HG02885 (cell line): ENCODE measurements around the gene RUNX2.
"Not testable (repeated sequence)": the region's sequence is repeated elsewhere in the genome, so short reads cannot be mapped to it uniquely, and the experiment has no call there.

Experiments used
- ATAC-seq: cut with Tn5 transposase; IDR thresholded peaks from one replicate; pipeline ENCODE4 v1.9.1; 2021; ENCODE audit warnings: mild to moderate bottlenecking; ENCODE audit not compliant: unreplicated experiment, poor library complexity

Gene RUNX2

DNA sequence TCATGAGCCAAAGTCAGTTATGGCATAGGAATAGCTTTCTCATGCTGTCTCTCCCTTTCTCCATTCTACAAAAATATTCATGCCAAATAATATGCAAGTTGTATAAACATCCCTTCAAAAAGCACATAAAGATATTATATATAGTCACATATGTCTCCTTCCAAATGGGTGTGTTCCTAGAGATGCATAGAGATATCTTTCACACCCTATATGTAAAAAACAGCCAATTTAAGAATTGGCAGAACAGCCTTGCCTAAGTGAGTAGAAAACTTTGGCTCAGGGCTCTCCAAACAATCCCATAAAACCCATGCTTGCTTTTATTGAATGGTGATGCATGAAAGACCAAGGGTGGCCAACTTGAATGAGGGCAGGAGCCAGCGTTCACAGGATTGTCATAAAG is 324.3 kb downstream of the RUNX2 start:
- ATAC-seq = no peak

DNA sequence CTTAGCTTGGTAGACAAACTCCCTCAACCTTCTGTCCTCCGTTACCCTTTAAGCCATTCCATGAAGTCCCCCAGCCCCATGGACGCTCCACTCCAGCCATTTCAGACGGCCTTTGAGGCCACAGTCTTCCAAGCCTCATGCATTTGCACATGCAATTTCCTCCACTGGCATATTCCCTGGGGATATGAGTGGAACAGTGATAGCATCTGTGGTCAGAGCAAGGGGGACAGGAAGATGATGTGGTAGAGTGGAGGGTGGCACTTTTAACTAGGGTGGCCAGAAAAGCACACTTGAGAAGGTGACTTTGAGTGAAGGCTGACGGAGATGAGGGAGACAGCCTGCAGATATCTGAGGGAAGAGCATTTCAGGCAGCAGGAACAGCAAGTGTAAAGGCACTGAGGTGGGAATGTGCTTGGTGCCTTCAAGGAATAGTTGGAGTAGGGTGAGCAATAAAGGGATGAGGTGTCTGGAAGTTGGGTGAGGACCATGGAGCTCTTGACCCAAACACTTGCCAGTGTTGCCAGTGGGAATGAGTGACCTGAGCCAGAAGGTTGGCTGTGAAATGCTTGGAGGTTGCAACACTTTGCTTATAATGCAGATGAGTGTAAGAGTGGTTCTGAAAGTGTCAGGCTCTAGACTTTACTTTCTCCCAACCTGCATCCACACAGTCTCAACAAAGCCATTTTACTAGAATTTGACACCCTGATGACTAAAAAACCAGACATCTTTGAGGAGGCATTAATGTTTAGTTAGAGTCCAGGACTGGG is 325.2 kb downstream of the RUNX2 start:
- no peak for ATAC-seq

DNA sequence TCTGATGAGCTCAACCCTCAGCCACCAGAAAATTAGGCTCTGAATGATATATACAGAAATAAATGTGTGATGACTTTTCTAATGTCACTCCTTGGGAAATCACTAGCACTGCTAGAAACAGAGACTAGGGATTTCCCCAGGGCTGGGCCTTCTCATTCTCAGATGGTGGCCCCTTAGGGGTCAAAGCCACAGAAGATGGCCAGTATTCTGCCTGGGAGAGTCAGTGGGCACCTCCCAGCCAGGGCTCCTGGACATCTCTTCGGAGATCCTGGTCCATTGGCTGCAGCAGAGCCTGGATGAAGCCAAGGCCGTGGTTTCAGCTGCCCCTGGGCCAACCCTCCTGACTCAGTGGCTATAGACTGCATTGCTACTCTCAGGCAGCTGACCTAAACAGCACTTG is 326.5 kb downstream of the RUNX2 start:
- ATAC-seq = no peak

DNA sequence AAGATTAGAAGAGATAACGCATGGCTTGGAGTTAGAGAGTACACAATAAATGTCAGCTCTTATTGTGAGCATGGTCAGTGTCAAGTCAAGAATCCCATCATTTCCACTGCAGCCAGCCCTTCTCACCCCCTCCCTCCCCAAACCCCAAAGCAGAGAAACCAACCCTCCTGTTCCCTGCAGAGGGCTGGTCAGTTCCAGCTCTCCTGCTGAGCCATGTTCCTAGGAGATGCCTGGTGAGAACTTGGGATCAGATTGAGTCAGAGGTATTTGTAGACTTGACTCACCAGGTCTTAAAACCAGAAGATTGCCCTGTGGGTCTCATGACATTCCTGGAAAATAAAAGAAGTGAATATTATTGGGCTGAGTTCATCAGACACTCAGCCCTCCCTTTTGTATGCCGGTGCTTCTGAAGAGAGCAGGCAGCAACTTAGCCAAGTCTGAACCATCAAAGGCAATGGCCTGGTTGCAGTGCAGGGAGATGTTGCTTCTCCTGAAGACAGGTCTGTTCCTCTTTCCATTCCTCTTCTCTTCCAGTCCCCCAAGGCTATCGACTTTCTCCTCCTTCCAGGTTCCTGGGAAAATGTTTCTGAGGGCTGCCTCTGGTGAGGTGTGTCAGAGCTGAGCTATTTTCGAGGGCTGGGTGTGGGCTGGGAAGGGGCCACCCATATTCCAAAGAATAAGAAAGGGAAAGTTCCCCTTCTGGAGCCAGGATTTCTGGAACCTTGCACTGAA is 327.8 kb downstream of the RUNX2 start:
- ATAC-seq = no peak

DNA sequence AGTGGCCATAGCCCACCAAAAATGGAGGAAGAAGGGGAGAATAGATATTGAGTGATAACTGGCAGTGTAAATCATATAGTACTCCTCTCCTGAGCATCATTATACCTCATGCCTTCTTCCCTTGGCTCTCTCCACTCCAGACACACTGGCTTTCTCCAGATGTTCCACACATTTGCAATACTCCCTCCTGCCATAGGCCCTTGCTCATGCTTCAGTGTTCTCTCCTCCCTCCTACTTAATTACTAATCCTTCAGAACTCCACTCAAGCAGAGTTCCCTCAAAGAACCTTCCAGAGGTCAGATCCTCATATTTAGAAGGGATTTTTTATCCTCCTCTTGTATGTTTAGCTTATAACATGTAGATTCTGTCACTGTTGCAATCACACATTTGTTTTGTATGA is 329.1 kb downstream of the RUNX2 start:
- ATAC-seq = no peak

DNA sequence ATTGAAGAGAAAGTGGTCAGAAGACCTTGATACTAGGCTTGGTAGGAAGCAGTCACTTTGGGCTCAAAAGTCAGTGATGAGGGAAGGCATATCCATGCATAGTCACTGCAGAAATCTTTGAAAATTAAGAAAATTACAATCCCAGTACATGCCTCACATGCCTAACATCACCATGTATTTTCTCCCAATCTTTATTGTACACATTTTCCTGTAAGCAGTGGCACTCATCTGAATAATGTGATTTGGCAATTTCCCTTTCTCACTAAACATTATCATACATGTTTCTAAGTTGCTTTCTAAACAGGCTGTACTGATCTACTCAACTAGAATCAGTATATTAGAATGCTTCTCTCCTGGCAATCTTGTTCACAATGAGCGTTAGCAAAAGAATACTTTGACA is 330.3 kb downstream of the RUNX2 start:
- ATAC-seq = no peak

DNA sequence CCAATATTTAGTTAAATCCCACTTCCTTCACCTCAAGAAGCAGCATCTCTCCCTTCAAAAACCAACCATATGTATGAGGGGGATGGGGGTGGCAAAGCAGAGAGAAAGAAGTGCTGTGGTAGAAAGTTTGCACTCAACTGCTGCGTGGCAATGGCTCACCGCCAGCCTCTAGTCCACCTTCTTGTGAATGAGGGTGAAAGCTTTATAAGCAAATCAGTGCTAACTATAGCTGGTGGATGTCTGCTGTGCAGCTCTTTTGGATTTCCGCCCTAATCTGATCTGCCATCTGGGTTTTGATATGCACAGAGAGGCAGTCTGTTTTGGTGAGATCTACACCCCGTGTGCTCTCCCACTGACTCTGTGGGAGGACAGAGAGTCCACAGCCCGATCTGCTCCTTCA is 330.8 kb downstream of the RUNX2 start:
- no peak for ATAC-seq

DNA sequence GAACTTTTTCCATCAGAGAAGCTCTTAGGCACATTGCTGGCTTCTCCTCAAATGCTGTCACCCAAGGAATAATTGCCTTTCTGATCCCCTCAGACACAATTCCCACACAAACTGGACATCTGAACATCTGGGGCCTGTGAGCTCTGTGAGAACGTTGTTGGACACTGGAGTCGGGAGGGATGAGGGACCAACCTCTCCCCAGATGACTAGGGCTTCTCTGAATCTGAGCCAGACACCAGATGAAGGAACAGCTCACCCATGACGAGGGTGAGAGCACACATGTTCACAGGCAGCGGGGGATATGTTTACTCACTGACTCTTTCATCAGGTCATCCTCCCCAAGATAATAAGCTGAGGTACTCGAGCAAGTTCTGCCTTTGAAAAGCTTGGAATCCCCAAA is 333.5 kb downstream of the RUNX2 start:
- no peak for ATAC-seq

DNA sequence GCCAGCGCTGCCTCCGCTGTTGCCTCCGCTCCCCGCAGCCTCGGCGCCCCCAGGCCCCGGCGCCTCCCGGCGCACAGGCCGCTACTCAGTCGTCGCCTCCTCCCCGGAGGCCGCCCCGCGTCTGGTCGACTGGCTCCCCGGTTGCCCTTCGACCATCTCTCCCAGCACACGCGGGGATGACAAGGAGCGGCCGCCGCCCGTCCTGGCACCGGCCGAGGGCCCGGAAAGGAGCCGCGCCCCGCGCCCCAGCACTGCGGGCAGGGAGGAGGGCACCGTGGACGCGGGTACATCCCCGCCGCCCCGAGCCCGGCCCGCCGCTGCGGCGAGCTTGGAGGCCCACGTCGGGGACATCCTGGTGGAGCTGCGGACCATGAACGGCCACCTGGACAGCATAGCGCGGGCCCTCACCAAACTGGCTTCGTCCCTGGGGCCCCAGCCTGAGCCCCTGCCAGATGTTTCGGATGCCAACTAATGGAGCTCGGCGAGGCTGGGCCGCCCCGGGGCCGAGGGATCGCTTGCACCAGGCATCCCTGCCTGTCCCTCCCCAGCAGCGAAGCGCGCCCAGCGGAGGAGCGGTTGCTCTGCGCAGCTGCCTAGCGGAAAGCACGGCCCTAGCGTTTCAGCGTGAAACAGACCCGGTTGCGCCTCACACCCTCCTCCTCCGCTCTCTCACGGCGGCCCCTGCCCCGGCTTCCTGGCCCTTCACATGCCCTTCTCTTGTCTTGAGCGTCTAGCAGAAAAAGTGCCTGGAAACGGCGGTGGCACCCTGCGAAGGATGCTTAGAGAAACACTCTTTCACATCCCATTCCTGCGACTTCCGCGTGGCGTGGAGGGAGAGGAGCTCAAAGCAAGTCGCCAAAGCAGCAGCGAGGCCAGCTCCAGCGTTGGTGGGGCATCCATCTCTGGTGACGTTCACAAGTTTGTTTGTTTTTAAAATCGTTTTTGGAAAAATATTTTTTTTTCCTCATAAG is 335.4 kb downstream of the RUNX2 start:
- ATAC-seq = peak; percentile 44

DNA sequence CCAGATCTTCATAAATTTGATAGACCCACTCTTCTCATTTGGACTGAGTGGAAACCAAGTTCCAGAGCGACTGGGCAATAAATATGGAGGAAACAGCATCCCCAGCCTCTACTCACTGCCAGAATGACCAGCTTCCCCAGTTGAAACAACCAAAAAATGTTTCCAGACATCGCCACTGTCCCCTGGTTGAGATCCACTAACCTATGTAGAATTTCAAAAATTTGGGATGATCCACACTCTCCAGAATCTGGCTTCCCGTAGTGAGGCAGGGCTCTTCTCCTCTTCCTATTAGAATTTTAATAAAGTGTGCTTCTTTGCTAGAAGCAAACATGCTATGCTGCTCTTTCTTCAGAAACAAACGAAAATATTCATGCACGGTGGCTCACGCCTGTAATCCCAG is 336.6 kb downstream of the RUNX2 start:
- no peak for ATAC-seq

DNA sequence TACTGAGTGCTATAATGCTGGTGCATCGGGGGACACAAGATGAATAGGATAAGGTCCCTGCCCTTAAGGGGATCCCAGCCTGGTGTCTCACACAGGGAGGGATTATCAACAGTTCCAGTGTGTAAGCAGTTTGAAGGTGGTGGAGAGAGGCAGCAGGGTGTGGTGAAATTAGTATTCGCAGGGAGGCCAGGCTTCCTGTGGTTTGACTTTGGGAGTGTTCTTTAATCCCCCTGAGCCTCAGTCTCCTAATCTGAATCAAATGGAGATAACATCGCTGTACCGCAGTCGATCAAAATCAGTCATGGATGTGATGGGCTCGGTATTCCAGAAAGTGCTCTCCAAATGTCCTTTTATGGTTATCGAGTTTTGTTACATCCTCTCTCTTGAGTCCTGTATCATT is 337.7 kb downstream of the RUNX2 start:
- ATAC-seq = no peak

DNA sequence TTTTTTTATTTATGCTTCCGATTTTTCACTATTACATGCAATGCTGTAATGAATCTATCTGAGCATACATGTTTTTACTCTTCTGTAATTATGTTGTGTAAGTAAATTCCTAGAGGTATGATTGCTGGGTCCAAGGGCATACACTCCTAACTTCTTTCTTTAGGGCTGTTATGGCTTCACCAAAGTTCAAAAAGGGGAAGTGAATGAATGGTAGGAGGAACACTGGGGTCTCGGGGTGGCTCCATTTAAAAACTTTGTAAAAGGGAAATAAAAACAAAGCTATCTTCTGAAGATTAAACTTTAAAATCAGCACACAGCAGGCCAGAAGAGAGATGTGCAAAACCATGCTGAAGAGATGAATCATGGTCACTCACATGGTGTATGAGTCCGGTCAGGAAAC is 338.7 kb downstream of the RUNX2 start:
- ATAC-seq = no peak

DNA sequence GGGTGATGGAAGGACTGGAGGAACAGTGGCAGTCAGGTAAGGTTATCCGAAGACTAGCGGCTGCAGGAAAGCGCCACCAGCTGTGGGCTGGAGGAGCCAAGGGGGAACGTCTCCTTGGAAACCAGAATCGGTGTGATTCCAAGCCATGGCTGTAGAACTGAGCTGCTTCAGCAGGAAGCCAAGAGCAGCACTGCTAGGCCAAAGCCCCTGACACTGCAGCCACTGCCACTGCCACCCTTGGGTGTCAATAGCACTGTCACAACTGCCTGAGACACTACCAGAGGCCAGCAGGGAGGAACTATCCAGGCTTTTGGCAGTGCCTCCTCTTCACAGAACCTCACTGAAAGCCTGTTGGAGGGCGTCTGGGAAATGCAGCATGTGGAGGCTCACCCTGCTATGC is 339.2 kb downstream of the RUNX2 start:
- ATAC-seq = no peak

DNA sequence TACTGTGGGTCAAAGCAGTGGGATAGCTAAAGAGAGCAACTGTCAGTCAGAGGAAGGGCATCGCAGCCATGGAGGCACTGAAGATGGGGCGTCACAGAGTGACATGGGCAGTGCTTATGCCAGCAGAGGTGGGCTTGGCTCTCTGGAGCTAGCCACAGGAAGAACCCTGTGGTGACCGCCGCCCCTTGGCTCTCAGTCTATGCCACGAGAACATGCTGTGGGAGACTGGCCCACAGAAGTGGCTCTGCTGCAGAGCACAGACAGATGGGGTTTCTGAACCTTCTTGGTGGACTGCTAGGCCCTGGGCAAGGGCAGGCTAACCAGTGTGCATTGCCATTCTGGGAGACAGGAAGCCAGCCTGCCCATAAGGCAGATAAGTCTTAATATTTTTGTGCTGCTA is 339.6 kb downstream of the RUNX2 start:
- ATAC-seq = no peak

DNA sequence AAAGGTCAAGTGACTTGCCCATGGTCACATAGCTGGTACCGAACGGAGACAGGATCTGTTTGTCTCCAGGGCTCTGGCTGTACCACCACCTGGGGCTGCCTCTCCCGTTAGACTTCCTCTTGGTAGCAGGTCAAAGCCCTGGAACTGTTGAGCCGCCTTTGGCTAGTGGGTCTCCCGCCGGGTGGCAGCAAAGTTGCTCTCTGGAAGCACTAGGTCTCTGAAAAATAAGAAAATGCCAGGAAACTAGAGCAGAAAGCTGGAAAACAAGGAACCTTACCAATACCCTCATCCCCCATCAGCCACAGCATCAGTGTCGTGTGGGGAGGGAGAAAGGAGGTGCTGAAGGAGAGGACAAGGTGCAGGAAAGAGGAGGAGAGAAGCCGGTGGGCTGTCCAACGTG is 340.6 kb downstream of the RUNX2 start:
- no peak for ATAC-seq

DNA sequence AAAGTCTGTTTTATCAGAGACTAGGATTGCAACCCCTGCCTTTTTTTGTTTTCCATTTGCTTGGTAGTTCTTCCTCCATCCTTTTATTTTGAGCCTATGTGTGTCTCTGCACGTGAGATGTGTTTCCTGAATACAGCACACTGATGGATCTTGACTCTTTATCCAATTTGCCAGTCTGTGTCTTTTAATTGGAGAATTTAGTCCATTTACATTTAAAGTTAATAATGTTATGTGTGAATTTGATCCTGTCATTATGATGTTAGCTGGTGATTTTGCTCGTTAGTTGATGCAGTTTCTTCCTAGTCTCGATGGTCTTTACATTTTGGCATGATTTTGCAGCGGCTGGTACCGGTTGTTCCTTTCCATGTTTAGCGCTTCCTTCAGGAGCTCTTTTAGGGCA is 345.0 kb downstream of the RUNX2 start:
- not testable (repeated sequence) for ATAC-seq

DNA sequence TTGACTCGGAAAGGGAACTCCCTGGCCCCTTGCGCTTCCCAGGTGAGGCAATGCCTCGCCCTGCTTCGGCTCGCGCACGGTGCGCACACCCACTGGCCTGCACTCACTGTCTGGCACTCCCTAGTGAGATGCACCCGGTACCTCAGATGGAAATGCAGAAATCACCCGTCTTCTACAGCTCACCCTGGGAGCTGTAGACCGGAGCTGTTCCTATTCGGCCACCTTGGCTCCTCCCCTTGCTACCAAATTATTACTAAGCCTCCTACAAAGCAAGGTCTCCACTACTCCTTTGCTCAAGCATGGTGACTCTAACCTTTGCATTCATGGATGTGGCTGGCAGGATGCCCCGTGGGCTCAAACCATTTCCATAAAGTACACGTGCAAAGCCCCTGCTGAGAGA is 347.0 kb downstream of the RUNX2 start:
- not testable (repeated sequence) for ATAC-seq

DNA sequence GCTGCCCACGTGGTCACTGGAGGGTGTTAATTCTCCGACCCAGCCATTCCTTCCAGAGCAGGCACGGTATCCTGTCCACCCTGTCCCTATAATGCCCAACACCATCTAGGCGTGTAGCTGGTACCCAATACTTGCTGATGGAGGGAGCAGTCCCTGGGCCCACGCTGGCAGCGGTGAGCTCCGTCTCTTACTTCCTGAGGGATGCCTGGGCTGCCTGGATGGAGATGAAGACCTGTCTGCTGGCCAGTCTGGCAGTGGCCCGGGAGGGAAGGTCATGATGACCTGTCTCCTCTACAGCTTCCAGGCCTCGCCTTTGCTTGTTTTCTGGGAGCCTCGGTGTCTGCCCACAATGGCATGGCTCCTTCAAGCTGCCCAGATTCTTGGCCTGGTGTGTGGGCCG is 347.5 kb downstream of the RUNX2 start:
- ATAC-seq = no peak

DNA sequence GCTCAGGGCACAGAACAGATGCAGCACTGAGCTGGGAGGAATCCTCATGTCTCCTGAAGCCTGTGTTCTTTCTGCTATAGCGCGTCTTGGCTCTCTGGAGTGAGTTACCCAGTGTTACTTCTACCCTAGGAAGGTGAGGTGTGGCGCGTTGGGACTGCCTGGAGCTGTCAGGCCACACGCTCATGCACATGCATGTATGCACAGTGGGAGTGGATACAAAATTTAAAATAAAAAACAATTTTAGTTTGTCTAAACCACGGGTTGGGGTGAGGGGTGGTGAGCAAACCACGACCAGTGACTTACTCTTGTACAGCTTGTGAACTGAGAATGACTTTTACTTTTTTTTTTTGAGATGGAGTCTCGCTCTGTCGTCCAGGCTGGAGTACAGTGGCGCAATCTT is 348.2 kb downstream of the RUNX2 start:
- no peak for ATAC-seq

DNA sequence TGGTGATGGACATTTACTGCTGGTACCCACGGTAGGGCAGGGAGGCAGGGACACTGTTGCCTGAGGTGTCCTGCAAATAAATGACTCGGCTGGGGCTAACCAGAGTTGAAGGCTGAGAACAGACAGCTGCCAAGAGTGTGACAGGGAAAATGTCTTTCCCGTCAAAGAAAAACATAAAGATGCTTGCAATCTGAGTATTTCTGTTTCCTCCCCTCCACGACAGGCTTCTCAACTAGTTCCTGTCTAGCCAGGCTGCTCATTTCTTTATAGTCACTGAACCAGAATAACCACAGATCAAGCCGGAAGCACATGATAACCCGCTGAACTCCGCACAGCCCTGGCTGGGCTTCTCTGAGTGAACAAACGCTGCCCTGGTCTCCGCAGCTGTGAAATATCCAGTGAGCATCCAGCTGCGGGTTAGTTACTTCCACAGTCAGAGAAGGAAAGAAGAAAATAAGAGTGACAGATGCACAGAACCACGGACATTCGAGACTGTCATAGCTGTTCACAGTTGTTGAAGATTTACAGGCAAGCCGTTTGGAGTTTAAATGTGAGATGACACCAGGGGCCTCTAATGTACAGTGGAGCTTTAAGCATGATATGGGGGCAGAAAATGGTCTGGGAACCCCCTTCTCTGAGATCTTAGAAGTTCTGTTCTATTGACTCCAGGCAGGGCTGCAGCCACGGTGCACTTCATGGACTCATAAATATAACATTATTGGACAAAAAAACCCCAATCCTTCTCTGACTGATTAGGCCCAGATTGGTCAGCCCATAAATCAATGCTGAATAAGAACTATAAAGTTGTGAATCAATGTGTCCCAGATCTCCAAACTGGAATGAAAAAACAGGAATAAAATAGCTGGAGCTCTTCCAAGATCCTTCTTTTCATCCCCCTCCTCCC is 349.5 kb downstream of the RUNX2 start:
- peak; percentile 52 for ATAC-seq
